ENCODE measurements around the gene MN1. TPM values are rescaled to one million over a fixed set of nuclear protein-coding genes. Genes with fewer than 3 reads are reported as not detected.

MN1 gene
- total and polyA plus RNA-seq, 7 donors: 4.3 to 39.3 (median 17.6) TPM

DNA sequence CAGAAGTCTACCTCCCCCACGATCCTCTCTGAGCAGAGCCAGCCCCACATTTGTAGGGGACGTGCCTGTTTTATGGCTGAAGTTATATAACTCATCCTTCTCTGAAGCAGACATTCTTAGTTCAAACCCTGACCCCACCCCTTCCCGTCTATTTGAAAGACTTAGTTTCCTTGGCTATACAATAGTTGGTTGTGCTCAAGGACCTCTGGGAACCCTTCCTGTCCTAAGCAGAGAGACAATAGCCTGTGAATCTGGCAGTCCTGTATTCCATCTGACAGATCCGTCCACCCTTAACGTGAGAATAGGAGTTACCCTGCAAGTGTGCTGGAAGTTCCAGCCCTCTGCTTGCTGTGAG, 75.2 kb downstream of the MN1 start:
- H3K4me1 ChIP-seq: peaks cover 8% of the 10 kb centered on the region
- 57 to 67% (median 65%) methylated on average over 5 of the region's 5 CpGs for WGBS, 3 donors
- TF ChIP-seq, protein P1, sequence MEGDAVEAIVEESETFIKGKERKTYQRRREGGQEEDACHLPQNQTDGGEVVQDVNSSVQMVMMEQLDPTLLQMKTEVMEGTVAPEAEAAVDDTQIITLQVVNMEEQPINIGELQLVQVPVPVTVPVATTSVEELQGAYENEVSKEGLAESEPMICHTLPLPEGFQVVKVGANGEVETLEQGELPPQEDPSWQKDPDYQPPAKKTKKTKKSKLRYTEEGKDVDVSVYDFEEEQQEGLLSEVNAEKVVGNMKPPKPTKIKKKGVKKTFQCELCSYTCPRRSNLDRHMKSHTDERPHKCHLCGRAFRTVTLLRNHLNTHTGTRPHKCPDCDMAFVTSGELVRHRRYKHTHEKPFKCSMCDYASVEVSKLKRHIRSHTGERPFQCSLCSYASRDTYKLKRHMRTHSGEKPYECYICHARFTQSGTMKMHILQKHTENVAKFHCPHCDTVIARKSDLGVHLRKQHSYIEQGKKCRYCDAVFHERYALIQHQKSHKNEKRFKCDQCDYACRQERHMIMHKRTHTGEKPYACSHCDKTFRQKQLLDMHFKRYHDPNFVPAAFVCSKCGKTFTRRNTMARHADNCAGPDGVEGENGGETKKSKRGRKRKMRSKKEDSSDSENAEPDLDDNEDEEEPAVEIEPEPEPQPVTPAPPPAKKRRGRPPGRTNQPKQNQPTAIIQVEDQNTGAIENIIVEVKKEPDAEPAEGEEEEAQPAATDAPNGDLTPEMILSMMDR (IDR thresholded peaks at IDR 0.05): no peak
- ATAC-seq: peak in 1 of 4 donors; percentile 11
- no peaks in the 10 kb centered on the region for H3K9me3 ChIP-seq
- no peaks in the 10 kb centered on the region for H3K27me3 ChIP-seq (ENCODE audit: insufficient read depth in 3 of 3, low read length in 2 of 3)
- no peak overlapping the region for H3K4me3 ChIP-seq
- no peaks in the 10 kb centered on the region for H3K36me3 ChIP-seq (ENCODE audit: insufficient read depth in 1 of 2, low read depth in 1 of 2)
- intact Hi-C loops (cut with DNase I): no loop called here
- no peak for DNase-seq
- peak overlapping the region; percentile 58 for H3K27ac ChIP-seq

DNA sequence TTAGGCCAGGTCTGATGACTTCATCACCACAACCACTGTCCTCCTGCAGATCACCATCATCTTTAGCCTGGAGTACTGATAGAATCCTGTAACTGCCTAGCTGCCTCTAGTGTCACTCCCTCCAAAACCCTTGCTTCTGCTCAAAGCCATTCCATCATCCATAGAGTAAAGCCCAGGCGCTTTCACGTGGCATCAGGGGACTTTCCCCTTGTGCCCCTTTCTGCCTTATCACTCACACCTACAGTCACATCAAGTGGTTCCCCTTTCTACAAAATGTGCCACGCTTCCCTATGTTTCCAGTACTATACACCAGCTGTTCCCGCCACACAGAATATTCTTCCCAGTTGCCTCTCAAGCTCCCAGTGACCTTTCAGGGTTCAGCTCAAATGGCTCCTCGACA, 75.9 kb downstream of the MN1 start:
- DNase-seq: no peak
- Histone ChIP-seq H3K4me1 (peaks cover 8% of the 10 kb centered on the region), H3K27ac (peak overlapping the region; percentile 58), H3K27me3 (ENCODE audit: insufficient read depth in 3 of 3, low read length in 2 of 3) (no peaks in the 10 kb centered on the region), H3K9me3 (no peaks in the 10 kb centered on the region), H3K36me3 (ENCODE audit: insufficient read depth in 1 of 2, low read depth in 1 of 2) (no peaks in the 10 kb centered on the region), H3K4me3 (no peak overlapping the region)
- ATAC-seq: no peak
- WGBS, 3 donors: 85 to 92% (median 87%) methylated on average over 5 of the region's 5 CpGs
- TF ChIP-seq, protein P1 (IDR thresholded peaks at IDR 0.05): no peak
- intact Hi-C loops (cut with DNase I): no loop called here

DNA sequence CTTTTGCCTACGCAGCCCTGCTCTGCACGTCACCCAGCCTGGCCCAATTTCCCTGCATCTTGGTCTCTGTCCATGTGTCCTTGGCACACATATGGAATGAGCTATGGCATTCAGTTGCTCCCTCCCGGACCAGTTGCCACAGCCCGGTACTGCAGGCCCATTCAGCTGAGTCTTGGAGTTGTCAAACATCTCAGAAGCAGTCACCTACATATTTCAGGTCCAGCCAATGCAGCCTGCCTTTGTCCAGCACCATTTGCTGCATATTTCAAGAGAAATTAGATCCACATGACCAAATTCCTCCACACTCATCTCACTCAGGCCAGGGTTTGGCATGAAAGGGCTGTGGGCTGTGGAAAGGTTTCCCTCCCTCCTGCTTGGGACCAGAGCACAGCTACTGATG, 76.8 kb downstream of the MN1 start:
- ATAC-seq (peak; percentile 38 to 72 (median 63)), DNase-seq (no peak)
- intact Hi-C loops (cut with DNase I): loop anchor here in 1 of 2 donors (5.0 kb wide), 1 partner anchor 58 kb away; no protein-coding TSS in a partner anchor
- Histone ChIP-seq H3K27ac (no peak overlapping the region), H3K27me3 (ENCODE audit: insufficient read depth in 3 of 3, low read length in 2 of 3) (no peaks in the 10 kb centered on the region), H3K4me1 (peaks cover 8% of the 10 kb centered on the region), H3K9me3 (no peaks in the 10 kb centered on the region), H3K4me3 (no peak overlapping the region), H3K36me3 (ENCODE audit: insufficient read depth in 1 of 2, low read depth in 1 of 2) (no peaks in the 10 kb centered on the region)
- 35 to 38% (median 37%) methylated on average over 4 of the region's 4 CpGs for WGBS, 3 donors
- TF ChIP-seq, protein P1 (IDR thresholded peaks at IDR 0.05): no peak

DNA sequence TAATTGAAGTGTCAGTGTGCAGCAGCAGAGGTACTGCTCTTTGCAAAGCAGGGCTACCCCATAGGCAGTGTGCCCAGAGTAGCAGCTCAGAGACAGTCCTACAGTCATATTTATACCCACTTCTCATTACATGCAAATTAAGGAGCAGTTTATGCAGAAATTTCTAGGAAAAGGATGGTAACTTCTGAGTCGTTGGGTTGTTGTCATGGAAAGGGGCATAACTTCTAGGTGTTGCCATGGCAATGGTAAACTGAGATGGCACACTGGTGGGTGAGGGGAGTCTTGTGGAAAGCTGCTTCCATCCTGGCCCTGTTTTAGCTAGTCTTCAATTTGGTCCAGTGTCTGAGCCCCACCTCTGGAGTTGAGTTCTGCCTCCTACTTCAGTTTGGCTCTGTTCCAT, 77.4 kb downstream of the MN1 start:
- no peaks in the 10 kb centered on the region for H3K27me3 ChIP-seq (ENCODE audit: insufficient read depth in 3 of 3, low read length in 2 of 3)
- H3K36me3 ChIP-seq (ENCODE audit: insufficient read depth in 1 of 2, low read depth in 1 of 2): no peaks in the 10 kb centered on the region
- no peak overlapping the region for H3K27ac ChIP-seq
- intact Hi-C loops (cut with DNase I): loop anchor here in 1 of 2 donors (5.0 kb wide), 1 partner anchor 58 kb away; no protein-coding TSS in a partner anchor
- WGBS, 3 donors: 29 to 55% (median 40%) methylated on average over 1 of the region's 1 CpG
- H3K4me3 ChIP-seq: no peak overlapping the region
- no peaks in the 10 kb centered on the region for H3K9me3 ChIP-seq
- ATAC-seq (no peak), DNase-seq (no peak)
- peaks cover 11% of the 10 kb centered on the region for H3K4me1 ChIP-seq
- TF ChIP-seq, protein P1 (IDR thresholded peaks at IDR 0.05): no peak

DNA sequence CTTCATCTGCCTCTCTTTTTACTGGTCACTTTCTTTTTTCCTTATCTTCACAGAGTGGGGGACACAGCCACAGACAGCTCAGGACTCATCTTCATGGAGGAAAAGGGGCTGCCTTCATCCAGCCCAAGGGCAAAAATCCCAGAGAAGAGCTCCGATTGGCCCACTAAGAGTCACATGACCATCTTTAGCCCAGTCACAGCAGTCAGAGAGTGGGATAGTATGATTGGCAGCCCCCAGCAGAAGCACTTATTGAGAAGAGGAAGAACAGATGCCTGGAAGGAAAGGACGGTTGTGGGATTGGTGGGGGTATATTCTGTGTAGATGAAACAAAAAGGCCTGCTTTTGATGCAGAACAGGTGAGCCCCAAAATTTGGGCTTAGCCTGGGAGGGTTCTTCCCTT, 77.8 kb downstream of the MN1 start:
- ATAC-seq (no peak), DNase-seq (no peak)
- intact Hi-C loops (cut with DNase I): loop anchor here in 1 of 2 donors (5.0 kb wide), 1 partner anchor 59 kb away; no protein-coding TSS in a partner anchor
- H3K27ac ChIP-seq: no peak overlapping the region
- no peak overlapping the region for H3K4me3 ChIP-seq
- peaks cover 15% of the 10 kb centered on the region for H3K4me1 ChIP-seq
- TF ChIP-seq, protein P1 (IDR thresholded peaks at IDR 0.05): no peak
- H3K9me3 ChIP-seq: no peaks in the 10 kb centered on the region
- no peaks in the 10 kb centered on the region for H3K36me3 ChIP-seq (ENCODE audit: insufficient read depth in 1 of 2, low read depth in 1 of 2)
- H3K27me3 ChIP-seq (ENCODE audit: insufficient read depth in 3 of 3, low read length in 2 of 3): no peaks in the 10 kb centered on the region
- WGBS, 3 donors: 74 to 94% (median 82%) methylated on average over 2 of the region's 2 CpGs
